Liver (tissue), 9 donors: ENCODE results near the gene EXOC3L1. TPM values are rescaled to one million over a fixed set of nuclear protein-coding genes. Genes with fewer than 3 reads are reported as not detected.

ENCODE experiments used
- DNase-seq: peaks from one replicate; pipeline ENCODE4 v3.0.0-alpha.2; 2017; ENCODE audit warnings: low spot score
- H3K27ac ChIP-seq, 2 donors: one replicate each; pipeline ENCODE4 v1.7.0; 2013; ENCODE audit warnings: inconsistent platforms in 2 of 2, low read length in 2 of 2, control low read depth in 1 of 2, low read depth in 1 of 2, mild to moderate bottlenecking in 1 of 2
- H3K27me3 ChIP-seq, 4 donors: one replicate each; pipeline versions ENCODE4 v1.6.1 to v1.7.0; 2013; ENCODE audit warnings: low read length in 3 of 4, inconsistent platforms in 1 of 4, mild to moderate bottlenecking in 1 of 4, moderate library complexity in 1 of 4; ENCODE audit not compliant: control insufficient read depth in 4 of 4, insufficient read depth in 4 of 4
- H3K36me3 ChIP-seq, 4 donors: one replicate each; pipeline versions ENCODE4 v1.6.1 to v1.7.0; 2013; ENCODE audit warnings: low read length in 3 of 4, mild to moderate bottlenecking in 3 of 4, low read depth in 1 of 4, moderate library complexity in 1 of 4; ENCODE audit not compliant: control insufficient read depth in 4 of 4, insufficient read depth in 3 of 4
- H3K4me1 ChIP-seq, 4 donors: one replicate each; pipeline versions ENCODE4 v1.6.1 to v1.7.0; 2013; ENCODE audit warnings: low read length in 3 of 4, mild to moderate bottlenecking in 3 of 4, moderate library complexity in 1 of 4; ENCODE audit not compliant: control insufficient read depth in 4 of 4, insufficient read depth in 4 of 4
- H3K4me3 ChIP-seq, 3 donors: one replicate each; pipeline versions ENCODE4 v1.6.1 to v1.7.0; 2013; ENCODE audit warnings: low read length in 3 of 3, control low read depth in 1 of 3, low read depth in 1 of 3, mild to moderate bottlenecking in 1 of 3
- H3K9ac ChIP-seq, 2 donors: one replicate each; pipeline ENCODE4 v1.7.0; 2013; ENCODE audit warnings: low read length in 2 of 2, mild to moderate bottlenecking in 2 of 2, moderate library complexity in 2 of 2, control low read depth in 1 of 2, low read depth in 1 of 2
- H3K9me3 ChIP-seq, 4 donors: one replicate each; pipeline versions ENCODE4 v1.6.1 to v1.7.0; 2013; ENCODE audit warnings: low read length in 3 of 4; ENCODE audit not compliant: control insufficient read depth in 4 of 4
- FOXA1 ChIP-seq: IDR thresholded peaks from 2 replicates; pipeline ENCODE4 v1.6.1; 2016; ENCODE audit warnings: antibody characterized with exemption
- FOXA2 ChIP-seq: IDR thresholded peaks from 2 replicates; pipeline ENCODE4 v1.6.1; 2016; ENCODE audit warnings: antibody characterized with exemption
- HNF4A ChIP-seq, 2 donors: conservative IDR thresholded peaks; 2 replicates each; pipeline ENCODE4 v1.6.1; 2016; ENCODE audit warnings: antibody characterized with exemption in 2 of 2, mild to moderate bottlenecking in 2 of 2
- HNF4G ChIP-seq: IDR thresholded peaks from 2 replicates; pipeline ENCODE4 v1.6.1; 2016; ENCODE audit warnings: antibody characterized with exemption
- JUND ChIP-seq, 2 donors: IDR thresholded peaks; 2 replicates each; pipeline ENCODE4 v1.6.1; 2016; ENCODE audit warnings: antibody characterized with exemption in 2 of 2
- NR2F2 ChIP-seq: IDR thresholded peaks from 2 replicates; pipeline ENCODE4 v1.6.1; 2016; ENCODE audit warnings: antibody characterized with exemption
- RAD21 ChIP-seq, 2 donors: IDR thresholded peaks; 2 replicates each; pipeline ENCODE4 v1.6.1; 2016; ENCODE audit warnings: antibody characterized with exemption in 2 of 2, mild to moderate bottlenecking in 2 of 2
- RXRA ChIP-seq, 2 donors: IDR thresholded peaks; 2 replicates each; pipeline ENCODE4 v1.6.1; 2017 to 2018; ENCODE audit warnings: antibody characterized with exemption in 2 of 2, mild to moderate bottlenecking in 1 of 2
- SP1 ChIP-seq: IDR thresholded peaks from 2 replicates; pipeline ENCODE4 v1.6.1; 2018; ENCODE audit warnings: antibody characterized with exemption, mild to moderate bottlenecking
- TAF1 ChIP-seq: conservative IDR thresholded peaks from 2 replicates; pipeline ENCODE4 v1.6.1; 2016; ENCODE audit warnings: antibody characterized with exemption, mild to moderate bottlenecking
- YY1 ChIP-seq: IDR thresholded peaks from 2 replicates; pipeline ENCODE4 v1.6.1; 2016; ENCODE audit warnings: antibody characterized with exemption, mild to moderate bottlenecking
- WGBS: extraction: QIAGEN DNeasy Blood & Tissue Kit; methylation state at CpG from one replicate; pipeline ENCODE4 v1.1.7; 2013; 5-methylcytosine and 5-hydroxymethylcytosine counted together
- polyA plus RNA-seq, 2 donors: library from polyadenylated mRNA; stranded (reverse) in 1 of 2; unstranded in 1 of 2; fragments of 200-250 nt in 1 of 2; fragments of >200 nt in 1 of 2; fragmentation: Nextera tagmentation in 1 of 2; extraction: Ambion mirVana in 1 of 2; gene quantifications; one replicate each; pipeline versions ENCODE4 v1.2.1 to v1.2.3, GENCODE V29; 2013 to 2015
- total RNA-seq, 2 donors: library from RNA; depleted of rRNA; stranded (reverse); fragments of >200 nt; gene quantifications; one replicate each; pipeline ENCODE4 v1.2.3, GENCODE V29; 2014
- TF ChIP-seq, protein P1 (sequence below): IDR thresholded peaks from 2 replicates; pipeline ENCODE4 v1.6.1; 2016; ENCODE audit warnings: antibody characterized with exemption
- TF ChIP-seq, protein P2 (sequence below): IDR thresholded peaks from 2 replicates; pipeline ENCODE4 v1.6.1; 2016; ENCODE audit warnings: antibody characterized with exemption
- TF ChIP-seq, protein P3 (sequence below): IDR thresholded peaks from 2 replicates; pipeline ENCODE4 v1.6.1; 2016; ENCODE audit warnings: antibody characterized with exemption, mild to moderate bottlenecking
- TF ChIP-seq, protein P4 (sequence below): fragments of 150-350 bp; IDR thresholded peaks from 2 replicates; pipeline ENCODE4 v1.5.1; 2017; ENCODE audit warnings: improper control_type of control experiment, low read depth, low read length; ENCODE audit not compliant: missing input control
- donor health status: healthy.
- donor health status: healthy.
- donor health status: healthy.
- donor health status: healthy.
- donor health status: healthy.

Gene EXOC3L1
- total and polyA plus RNA-seq, 4 donors, result 1.1 to 3.7 (median 2.8) TPM

DNA sequence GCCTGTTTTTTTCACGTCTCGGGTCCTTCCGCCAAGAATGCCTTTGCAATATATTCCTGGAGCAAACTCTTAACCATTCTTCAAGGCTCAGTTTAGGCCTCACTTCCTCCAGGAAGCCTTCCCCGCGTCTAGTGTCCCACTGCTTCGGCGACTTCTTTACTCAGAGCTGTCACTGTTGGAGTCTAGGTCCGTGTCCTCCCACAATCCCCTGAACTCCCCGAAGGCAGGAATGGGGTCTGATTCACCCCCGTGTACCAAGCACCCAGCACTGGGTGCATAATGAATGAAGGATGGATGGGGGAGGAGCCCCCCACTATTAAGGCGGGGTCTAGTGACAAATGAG lies 6.7 kb downstream of the EXOC3L1 start:
- peak overlapping the region in 2 of 3 donors; percentile 16 to 66 for H3K4me3 ChIP-seq
- H3K27me3 ChIP-seq, result no peaks in the 10 kb centered on the region
- H3K4me1 ChIP-seq, result peaks cover 11 to 34% (median 22%) of the 10 kb centered on the region in 4 donors
- peak overlapping the region; percentile 84 to 85 for H3K27ac ChIP-seq
- no peak for DNase-seq
- H3K9me3 ChIP-seq, result no peaks in the 10 kb centered on the region
- H3K36me3 ChIP-seq, result no peaks in the 10 kb centered on the region
- WGBS, result 24% methylated on average over 11 of the region's 11 CpGs
- H3K9ac ChIP-seq, result no peak overlapping the region
- TF ChIP-seq, protein P1, sequence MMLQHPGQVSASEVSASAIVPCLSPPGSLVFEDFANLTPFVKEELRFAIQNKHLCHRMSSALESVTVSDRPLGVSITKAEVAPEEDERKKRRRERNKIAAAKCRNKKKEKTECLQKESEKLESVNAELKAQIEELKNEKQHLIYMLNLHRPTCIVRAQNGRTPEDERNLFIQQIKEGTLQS, result no peak
- TF ChIP-seq RXRA (IDR thresholded peaks at IDR 0.05), result peak in 1 of 2 donors; percentile 15

DNA sequence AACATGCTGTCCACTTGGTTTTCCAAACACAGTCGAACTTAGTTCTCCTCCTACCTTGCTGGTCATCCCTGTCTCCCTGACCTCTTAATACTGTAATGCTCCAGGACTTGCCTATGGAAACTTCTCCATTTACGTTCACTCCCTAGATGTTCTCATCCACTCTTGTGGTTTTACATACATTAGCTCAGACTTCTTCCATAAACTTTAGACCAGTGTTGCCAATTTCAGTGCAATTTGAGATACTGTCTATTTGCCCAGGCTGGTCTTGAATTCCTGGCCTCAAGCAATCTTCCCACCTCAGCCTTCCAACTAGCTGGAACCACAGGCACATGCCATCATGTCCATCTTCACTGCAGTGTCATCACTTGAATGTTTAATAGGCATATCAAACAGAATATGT lies 7.6 kb downstream of the EXOC3L1 start:
- no peaks in the 10 kb centered on the region for H3K36me3 ChIP-seq
- no peaks in the 10 kb centered on the region for H3K9me3 ChIP-seq
- H3K9ac ChIP-seq, result no peak overlapping the region
- H3K4me1 ChIP-seq, result peaks cover 13 to 41% (median 25%) of the 10 kb centered on the region in 4 donors
- no peaks in the 10 kb centered on the region for H3K27me3 ChIP-seq
- TF ChIP-seq TAF1 (no peak), FOXA2 (no peak), RAD21 (IDR thresholded peaks at IDR 0.05) (no peak), RXRA (IDR thresholded peaks at IDR 0.05) (no peak), NR2F2 (no peak), HNF4G (no peak), SP1 (no peak), JUND (IDR thresholded peaks at IDR 0.05) (no peak), HNF4A (conservative IDR thresholded peaks at IDR 0.05) (no peak)
- TF ChIP-seq, protein P2, sequence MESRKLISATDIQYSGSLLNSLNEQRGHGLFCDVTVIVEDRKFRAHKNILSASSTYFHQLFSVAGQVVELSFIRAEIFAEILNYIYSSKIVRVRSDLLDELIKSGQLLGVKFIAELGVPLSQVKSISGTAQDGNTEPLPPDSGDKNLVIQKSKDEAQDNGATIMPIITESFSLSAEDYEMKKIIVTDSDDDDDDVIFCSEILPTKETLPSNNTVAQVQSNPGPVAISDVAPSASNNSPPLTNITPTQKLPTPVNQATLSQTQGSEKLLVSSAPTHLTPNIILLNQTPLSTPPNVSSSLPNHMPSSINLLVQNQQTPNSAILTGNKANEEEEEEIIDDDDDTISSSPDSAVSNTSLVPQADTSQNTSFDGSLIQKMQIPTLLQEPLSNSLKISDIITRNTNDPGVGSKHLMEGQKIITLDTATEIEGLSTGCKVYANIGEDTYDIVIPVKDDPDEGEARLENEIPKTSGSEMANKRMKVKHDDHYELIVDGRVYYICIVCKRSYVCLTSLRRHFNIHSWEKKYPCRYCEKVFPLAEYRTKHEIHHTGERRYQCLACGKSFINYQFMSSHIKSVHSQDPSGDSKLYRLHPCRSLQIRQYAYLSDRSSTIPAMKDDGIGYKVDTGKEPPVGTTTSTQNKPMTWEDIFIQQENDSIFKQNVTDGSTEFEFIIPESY, result no peak
- TF ChIP-seq, protein P3, sequence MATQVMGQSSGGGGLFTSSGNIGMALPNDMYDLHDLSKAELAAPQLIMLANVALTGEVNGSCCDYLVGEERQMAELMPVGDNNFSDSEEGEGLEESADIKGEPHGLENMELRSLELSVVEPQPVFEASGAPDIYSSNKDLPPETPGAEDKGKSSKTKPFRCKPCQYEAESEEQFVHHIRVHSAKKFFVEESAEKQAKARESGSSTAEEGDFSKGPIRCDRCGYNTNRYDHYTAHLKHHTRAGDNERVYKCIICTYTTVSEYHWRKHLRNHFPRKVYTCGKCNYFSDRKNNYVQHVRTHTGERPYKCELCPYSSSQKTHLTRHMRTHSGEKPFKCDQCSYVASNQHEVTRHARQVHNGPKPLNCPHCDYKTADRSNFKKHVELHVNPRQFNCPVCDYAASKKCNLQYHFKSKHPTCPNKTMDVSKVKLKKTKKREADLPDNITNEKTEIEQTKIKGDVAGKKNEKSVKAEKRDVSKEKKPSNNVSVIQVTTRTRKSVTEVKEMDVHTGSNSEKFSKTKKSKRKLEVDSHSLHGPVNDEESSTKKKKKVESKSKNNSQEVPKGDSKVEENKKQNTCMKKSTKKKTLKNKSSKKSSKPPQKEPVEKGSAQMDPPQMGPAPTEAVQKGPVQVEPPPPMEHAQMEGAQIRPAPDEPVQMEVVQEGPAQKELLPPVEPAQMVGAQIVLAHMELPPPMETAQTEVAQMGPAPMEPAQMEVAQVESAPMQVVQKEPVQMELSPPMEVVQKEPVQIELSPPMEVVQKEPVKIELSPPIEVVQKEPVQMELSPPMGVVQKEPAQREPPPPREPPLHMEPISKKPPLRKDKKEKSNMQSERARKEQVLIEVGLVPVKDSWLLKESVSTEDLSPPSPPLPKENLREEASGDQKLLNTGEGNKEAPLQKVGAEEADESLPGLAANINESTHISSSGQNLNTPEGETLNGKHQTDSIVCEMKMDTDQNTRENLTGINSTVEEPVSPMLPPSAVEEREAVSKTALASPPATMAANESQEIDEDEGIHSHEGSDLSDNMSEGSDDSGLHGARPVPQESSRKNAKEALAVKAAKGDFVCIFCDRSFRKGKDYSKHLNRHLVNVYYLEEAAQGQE, result no peak
- WGBS, result 91% methylated on average over 2 of the region's 2 CpGs
- DNase-seq, result no peak
- H3K4me3 ChIP-seq, result no peak overlapping the region
- H3K27ac ChIP-seq, result no peak overlapping the region

DNA sequence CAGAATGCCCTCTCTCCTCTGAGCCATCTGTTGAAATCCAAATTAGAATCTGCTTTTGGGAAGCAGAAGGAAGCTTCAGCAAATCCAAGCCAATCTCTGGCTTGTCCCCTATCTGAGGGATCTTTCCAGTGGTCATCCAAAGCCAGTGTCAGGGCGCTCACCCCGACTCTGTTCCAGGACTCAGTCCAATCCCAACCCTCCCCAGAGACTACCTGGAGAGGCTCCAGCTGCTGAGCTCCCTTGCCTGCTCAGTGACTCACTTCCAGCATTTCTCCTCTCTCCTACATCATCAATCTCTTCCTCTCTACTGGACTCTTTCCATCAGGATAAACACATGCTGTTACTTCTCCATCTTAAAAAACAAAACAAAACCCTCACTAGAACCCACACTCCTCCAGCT lies 8.6 kb downstream of the EXOC3L1 start:
- Histone ChIP-seq H3K9ac (no peak overlapping the region), H3K27ac (no peak overlapping the region), H3K4me1 (peaks cover 13 to 41% (median 25%) of the 10 kb centered on the region in 4 donors), H3K9me3 (no peaks in the 10 kb centered on the region), H3K36me3 (no peaks in the 10 kb centered on the region), H3K4me3 (no peak overlapping the region), H3K27me3 (no peaks in the 10 kb centered on the region)
- 67% methylated on average over 2 of the region's 2 CpGs for WGBS
- DNase-seq, result no peak
- TF ChIP-seq YY1 (no peak), TAF1 (no peak), FOXA1 (no peak), RXRA (IDR thresholded peaks at IDR 0.05) (no peak), FOXA2 (no peak), NR2F2 (no peak), RAD21 (IDR thresholded peaks at IDR 0.05) (no peak), HNF4A (conservative IDR thresholded peaks at IDR 0.05) (no peak), JUND (IDR thresholded peaks at IDR 0.05) (no peak)
- TF ChIP-seq, protein P4, sequence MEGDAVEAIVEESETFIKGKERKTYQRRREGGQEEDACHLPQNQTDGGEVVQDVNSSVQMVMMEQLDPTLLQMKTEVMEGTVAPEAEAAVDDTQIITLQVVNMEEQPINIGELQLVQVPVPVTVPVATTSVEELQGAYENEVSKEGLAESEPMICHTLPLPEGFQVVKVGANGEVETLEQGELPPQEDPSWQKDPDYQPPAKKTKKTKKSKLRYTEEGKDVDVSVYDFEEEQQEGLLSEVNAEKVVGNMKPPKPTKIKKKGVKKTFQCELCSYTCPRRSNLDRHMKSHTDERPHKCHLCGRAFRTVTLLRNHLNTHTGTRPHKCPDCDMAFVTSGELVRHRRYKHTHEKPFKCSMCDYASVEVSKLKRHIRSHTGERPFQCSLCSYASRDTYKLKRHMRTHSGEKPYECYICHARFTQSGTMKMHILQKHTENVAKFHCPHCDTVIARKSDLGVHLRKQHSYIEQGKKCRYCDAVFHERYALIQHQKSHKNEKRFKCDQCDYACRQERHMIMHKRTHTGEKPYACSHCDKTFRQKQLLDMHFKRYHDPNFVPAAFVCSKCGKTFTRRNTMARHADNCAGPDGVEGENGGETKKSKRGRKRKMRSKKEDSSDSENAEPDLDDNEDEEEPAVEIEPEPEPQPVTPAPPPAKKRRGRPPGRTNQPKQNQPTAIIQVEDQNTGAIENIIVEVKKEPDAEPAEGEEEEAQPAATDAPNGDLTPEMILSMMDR, result no peak
- TF ChIP-seq, protein P2, result no peak
